HEK293 (cell line): ENCODE measurements around the gene VEPH1.

Experiments
- CTCF ChIA-PET: fragments of 350-600 bp; formaldehyde crosslinking; extraction: SDS; loops from one replicate; lab custom pipeline; 2021; ENCODE audit warnings: antibody characterized with exemption; lab: Yijun Ruan, JAX
- POLR2A ChIA-PET: fragments of 300-600 bp; formaldehyde crosslinking; extraction: SDS; loops from one replicate; lab custom pipeline; 2020; ENCODE audit warnings: antibody characterized with exemption, inconsistent platforms; lab: Yijun Ruan, JAX
- H3K27ac ChIP-seq: fragments of 200-500 bp; sonication (Bioruptor generic); 2 replicates; pipeline ENCODE4 v1.5.1; 2014; ENCODE audit warnings: low read depth, low read length, control low read depth, inconsistent platforms; ENCODE audit errors: extremely low read depth
- H3K36me3 ChIP-seq, 2 experiments: fragments of 200-500 bp in 1 of 2; sonication (Bioruptor generic) in 1 of 2; 1 replicate in 1 of 2; 2 replicates in 1 of 2; pipeline ENCODE4 v1.5.1; 2014 to 2017; ENCODE audit warnings: inconsistent platforms in 2 of 2, low read length in 2 of 2; ENCODE audit not compliant: control insufficient read depth in 2 of 2, insufficient read depth in 1 of 2
- H3K4me1 ChIP-seq: fragments of 200-500 bp; sonication (Bioruptor generic); 2 replicates; pipeline ENCODE4 v1.5.1; 2014; ENCODE audit warnings: mild to moderate bottlenecking, low read length, inconsistent platforms; ENCODE audit not compliant: control insufficient read depth, insufficient read depth
- H3K4me3 ChIP-seq: 2 replicates; pipeline ENCODE4 v1.5.1; 2011; ENCODE audit warnings: low read depth, mild to moderate bottlenecking, control low read depth, low read length, moderate library complexity
- H3K9me3 ChIP-seq: fragments of 200-500 bp; sonication (Bioruptor generic); 2 replicates; pipeline ENCODE4 v1.5.1; 2014; ENCODE audit warnings: low read depth, low read length, inconsistent platforms; ENCODE audit not compliant: control insufficient read depth, insufficient read depth
- ATF2 ChIP-seq: fragments of 450-650 bp; formaldehyde crosslinking; IDR thresholded peaks from 2 replicates; pipeline ENCODE4 v1.5.1; 2016; ENCODE audit warnings: missing biosample characterization, missing genetic modification characterization, low read depth
- GFI1B ChIP-seq: fragments of 450-650 bp; formaldehyde crosslinking; IDR thresholded peaks from 2 replicates; pipeline ENCODE4 v1.5.1; 2016; ENCODE audit warnings: missing biosample characterization, missing genetic modification characterization
- GLIS1 ChIP-seq: fragments of 450-650 bp; formaldehyde crosslinking; IDR thresholded peaks from 2 replicates; pipeline ENCODE4 v1.5.1; 2016; ENCODE audit warnings: missing biosample characterization, missing genetic modification characterization
- GLIS2 ChIP-seq: fragments of 450-650 bp; formaldehyde crosslinking; IDR thresholded peaks from 2 replicates; pipeline ENCODE4 v1.5.1; 2016; ENCODE audit warnings: missing biosample characterization, missing genetic modification characterization
- PRDM4 ChIP-seq: fragments of 450-650 bp; formaldehyde crosslinking; IDR thresholded peaks from 2 replicates; pipeline ENCODE4 v1.5.1; 2017; ENCODE audit warnings: missing biosample characterization, missing genetic modification characterization
- SP3 ChIP-seq: fragments of 450-650 bp; formaldehyde crosslinking; IDR thresholded peaks from 2 replicates; pipeline ENCODE4 v1.5.1; 2016; ENCODE audit warnings: missing biosample characterization, missing genetic modification characterization
- YY2 ChIP-seq: fragments of 450-650 bp; formaldehyde crosslinking; IDR thresholded peaks from 2 replicates; pipeline ENCODE4 v1.5.1; 2016; ENCODE audit warnings: missing biosample characterization, missing genetic modification characterization
- ZNF10 ChIP-seq: fragments of 450-650 bp; formaldehyde crosslinking; IDR thresholded peaks from 2 replicates; pipeline ENCODE4 v1.5.1; 2017; ENCODE audit warnings: missing biosample characterization, missing genetic modification characterization
- ZNF140 ChIP-seq: fragments of 450-650 bp; formaldehyde crosslinking; IDR thresholded peaks from 2 replicates; pipeline ENCODE4 v1.5.1; 2016; ENCODE audit warnings: missing biosample characterization, missing genetic modification characterization
- ZNF2 ChIP-seq: fragments of 450-650 bp; formaldehyde crosslinking; IDR thresholded peaks from 2 replicates; pipeline ENCODE4 v1.5.1; 2016; ENCODE audit warnings: missing biosample characterization, missing genetic modification characterization
- ZNF214 ChIP-seq: fragments of 450-650 bp; formaldehyde crosslinking; IDR thresholded peaks from 2 replicates; pipeline ENCODE4 v1.5.1; 2017; ENCODE audit warnings: missing biosample characterization, mild to moderate bottlenecking, missing genetic modification characterization, borderline replicate concordance
- ZNF292 ChIP-seq: fragments of 450-650 bp; formaldehyde crosslinking; IDR thresholded peaks from 2 replicates; pipeline ENCODE4 v1.5.1; 2016; ENCODE audit warnings: low read depth, missing biosample characterization, missing genetic modification characterization, borderline replicate concordance
- ZNF311 ChIP-seq: fragments of 450-650 bp; formaldehyde crosslinking; IDR thresholded peaks from 2 replicates; pipeline ENCODE4 v1.5.1; 2017; ENCODE audit warnings: missing biosample characterization, missing genetic modification characterization, borderline replicate concordance
- ZNF394 ChIP-seq: fragments of 450-650 bp; formaldehyde crosslinking; IDR thresholded peaks from 2 replicates; pipeline ENCODE4 v1.5.1; 2016; ENCODE audit warnings: missing biosample characterization, missing genetic modification characterization, mild to moderate bottlenecking, moderate library complexity, borderline replicate concordance
- ZNF449 ChIP-seq: fragments of 450-650 bp; formaldehyde crosslinking; IDR thresholded peaks from 2 replicates; pipeline ENCODE4 v1.5.1; 2017; ENCODE audit warnings: missing biosample characterization, mild to moderate bottlenecking, missing genetic modification characterization, moderate library complexity
- ZNF561 ChIP-seq: fragments of 450-650 bp; IDR thresholded peaks from 2 replicates; pipeline ENCODE4 v1.5.1; 2018; ENCODE audit warnings: missing biosample characterization, missing genetic modification characterization, borderline replicate concordance
- ZNF580 ChIP-seq: fragments of 450-650 bp; formaldehyde crosslinking; IDR thresholded peaks from 2 replicates; pipeline ENCODE4 v1.5.1; 2016; ENCODE audit warnings: missing biosample characterization, missing genetic modification characterization
- ZNF621 ChIP-seq: fragments of 450-650 bp; formaldehyde crosslinking; IDR thresholded peaks from 2 replicates; pipeline ENCODE4 v1.5.1; 2017; ENCODE audit warnings: missing biosample characterization, missing genetic modification characterization
- ZNF677 ChIP-seq: fragments of 450-650 bp; IDR thresholded peaks from 2 replicates; pipeline ENCODE4 v1.5.0; 2018; ENCODE audit warnings: missing biosample characterization, mild to moderate bottlenecking, missing genetic modification characterization, moderate library complexity
- ZNF791 ChIP-seq: fragments of 450-650 bp; formaldehyde crosslinking; IDR thresholded peaks from 2 replicates; pipeline ENCODE4 v1.5.1; 2016; ENCODE audit warnings: missing biosample characterization, missing genetic modification characterization
- ZNF830 ChIP-seq: fragments of 450-650 bp; IDR thresholded peaks from 2 replicates; pipeline ENCODE4 v1.5.0; 2018; ENCODE audit warnings: missing biosample characterization, missing genetic modification characterization, low read depth, mild to moderate bottlenecking, moderate library complexity

Gene VEPH1

GRCh38 chr3:157263027-157263426 is 240.2 kb downstream of the VEPH1 start:
- H3K4me1 ChIP-seq, result no peaks in the 10 kb centered on the region
- H3K36me3 ChIP-seq, result no peaks in the 10 kb centered on the region
- H3K27ac ChIP-seq, result no peak overlapping the region
- TF ChIP-seq ZNF677 (tag by site-specific recombination), result no peak
- no peak for TF ChIP-seq ZNF311
- TF ChIP-seq ZNF214 (tag by site-specific recombination), result no peak
- TF ChIP-seq ZNF2 (tag by site-specific recombination), result no peak
- TF ChIP-seq ZNF449 (tag by site-specific recombination), result no peak
- no peak for TF ChIP-seq SP3 (tag by site-specific recombination)
- TF ChIP-seq ZNF621 (tag by site-specific recombination), result no peak
- TF ChIP-seq GLIS2 (tag by site-specific recombination), result no peak
- POLR2A ChIA-PET, result no interaction called here
- CTCF ChIA-PET, result no interaction called here
- no peaks in the 10 kb centered on the region for H3K9me3 ChIP-seq
- no peak overlapping the region for H3K4me3 ChIP-seq

GRCh38 chr3:157261000-157261399 is 242.2 kb downstream of the VEPH1 start:
- ChIA-PET POLR2A (no interaction called here), CTCF (no interaction called here)
- H3K4me3 ChIP-seq, result no peak overlapping the region
- H3K4me1 ChIP-seq, result no peaks in the 10 kb centered on the region
- no peaks in the 10 kb centered on the region for H3K36me3 ChIP-seq
- no peak for TF ChIP-seq ZNF2 (tag by site-specific recombination)
- TF ChIP-seq ZNF791 (tag by site-specific recombination), result no peak
- TF ChIP-seq GLIS1, result no peak
- no peak overlapping the region for H3K27ac ChIP-seq
- no peaks in the 10 kb centered on the region for H3K9me3 ChIP-seq

GRCh38 chr3:157259825-157260224 is 243.4 kb downstream of the VEPH1 start:
- CTCF ChIA-PET, result no interaction called here
- no peaks in the 10 kb centered on the region for H3K9me3 ChIP-seq
- no peak overlapping the region for H3K4me3 ChIP-seq
- H3K27ac ChIP-seq, result no peak overlapping the region
- H3K36me3 ChIP-seq, result no peaks in the 10 kb centered on the region
- no peak for TF ChIP-seq ZNF2 (tag by site-specific recombination)
- peak; percentile 64; the same call in 1 of the 2 replicates for TF ChIP-seq ZNF10 (tag by site-specific recombination)
- TF ChIP-seq, all 188 proteins: peak for 1
- POLR2A ChIA-PET, result no interaction called here
- no peaks in the 10 kb centered on the region for H3K4me1 ChIP-seq

GRCh38 chr3:157257101-157257500 is 246.1 kb downstream of the VEPH1 start:
- CTCF ChIA-PET, result no interaction called here
- Histone ChIP-seq H3K27ac (no peak overlapping the region), H3K9me3 (no peaks in the 10 kb centered on the region), H3K36me3 (no peaks in the 10 kb centered on the region), H3K4me3 (no peak overlapping the region), H3K4me1 (no peaks in the 10 kb centered on the region)
- TF ChIP-seq ZNF140 (tag by site-specific recombination) (no peak), ATF2 (tag by site-specific recombination) (no peak), PRDM4 (tag by site-specific recombination) (no peak), ZNF292 (tag by site-specific recombination) (no peak), YY2 (tag by site-specific recombination) (no peak), ZNF394 (tag by site-specific recombination) (no peak), ZNF830 (tag by site-specific recombination) (no peak), ZNF580 (no peak), GFI1B (tag by site-specific recombination) (no peak), ZNF561 (tag by site-specific recombination) (no peak)
- POLR2A ChIA-PET, result no interaction called here
